K562 (cell line): ENCODE results near the gene PRCD. TPM values are rescaled to one million over a fixed set of nuclear protein-coding genes. Genes with fewer than 3 reads are reported as not detected.

Experiments
- AFF4 ChIP-seq: sonication (generic); formaldehyde crosslinking; IDR thresholded peaks from 2 replicates; pipeline ENCODE4 v1.8.0; 2023; ENCODE audit warnings: mild to moderate bottlenecking, missing genetic modification reagents
- CREB3 ChIP-seq: fragments of 450-650 bp; conservative IDR thresholded peaks from 2 replicates; pipeline ENCODE4 v1.6.1; 2016; ENCODE audit warnings: missing genetic modification characterization, low read depth, mild to moderate bottlenecking, missing compliant biosample characterization, moderate library complexity
- CTCF ChIP-seq, 3 experiments: IDR thresholded peaks in 2 of 3; conservative IDR thresholded peaks in 1 of 3; 2 replicates each; pipeline ENCODE4 v1.5.1; 2011 to 2012; ENCODE audit warnings: low read length in 3 of 3, mild to moderate bottlenecking in 3 of 3, control low read depth in 2 of 3, improper control_type of control experiment in 1 of 3, inconsistent platforms in 1 of 3, low read depth in 1 of 3, mixed read lengths in 1 of 3, moderate library complexity in 1 of 3; ENCODE audit not compliant: insufficient read depth in 2 of 3
- FOSL1 ChIP-seq: fragments of 200-800 bp; sonication (Bioruptor generic); conservative IDR thresholded peaks from 2 replicates; pipeline ENCODE4 v1.6.1; 2016; ENCODE audit warnings: missing genetic modification characterization, missing compliant biosample characterization
- NCOA1 ChIP-seq: fragments of 450-650 bp; IDR thresholded peaks from 2 replicates; pipeline ENCODE4 v1.6.1; 2016; ENCODE audit warnings: low read depth
- RBFOX2 ChIP-seq: fragments of 200-400 bp; formaldehyde crosslinking; IDR thresholded peaks from 2 replicates; pipeline ENCODE4 v1.6.1; 2017; ENCODE audit warnings: low read depth, mild to moderate bottlenecking, low read length, moderate library complexity
- TARDBP ChIP-seq: fragments of 450-650 bp; IDR thresholded peaks from 2 replicates; pipeline ENCODE4 v1.6.1; 2016
- ZNF280B ChIP-seq: fragments of 250-450 bp; sonication (Bioruptor Pico); IDR thresholded peaks from 2 replicates; pipeline ENCODE4 v1.5.1; 2021; ENCODE audit warnings: mild to moderate bottlenecking
- ZNF431 ChIP-seq: sonication (generic); formaldehyde crosslinking; IDR thresholded peaks from 2 replicates; pipeline ENCODE4 v1.8.0; 2022; ENCODE audit warnings: mild to moderate bottlenecking, missing genetic modification reagents
- ZNF639 ChIP-seq, 2 experiments: fragments of 200-800 bp in 1 of 2; sonication (Bioruptor generic) in 1 of 2; sonication (generic) in 1 of 2; formaldehyde crosslinking in 1 of 2; IDR thresholded peaks in 1 of 2; conservative IDR thresholded peaks in 1 of 2; 2 replicates each; pipeline versions ENCODE4 v1.5.0 to v1.6.1; 2016 to 2020; ENCODE audit warnings: missing compliant biosample characterization in 1 of 2, missing genetic modification characterization in 1 of 2, missing genetic modification reagents in 1 of 2
- polyA plus RNA-seq, 8 experiments: library from polyadenylated mRNA; depleted of rRNA in 4 of 8; stranded (reverse) in 5 of 8; unstranded in 3 of 8; fragments of >200 nt; fragmentation: Nextera tagmentation in 2 of 8; fragmentation: Illumina TruSeq in 1 of 8; extraction: Ambion mirVana in 2 of 8; extraction: Trizol in 1 of 8; gene quantifications; 2 replicates each; pipeline versions ENCODE4 v1.2.1 to v1.2.3, GENCODE V29; 2011 to 2014; ENCODE audit warnings: inconsistent platforms in 1 of 8, missing spikeins in 1 of 8
- total RNA-seq, 7 experiments: library from RNA; depleted of rRNA in 6 of 7; stranded (reverse); fragments of >200 nt in 6 of 7; fragmentation: Illumina TruSeq in 2 of 7; extraction: Trizol in 2 of 7; gene quantifications; 2 replicates each; pipeline versions ENCODE4 v1.2.1 to v1.2.3, GENCODE V29; 2011 to 2021; ENCODE audit warnings: low replicate concordance in 1 of 7

Gene PRCD
- total and polyA plus RNA-seq, 9 of the 15 experiments (the other 6 are each of a cell fraction or from before 2014, with no cell fraction given) = 0.20 to 0.25 (median 0.21) TPM; not detected in 6

GRCh38 chr17:76515274-76515949 is 24.4 kb upstream of the PRCD start (continued):
- TF ChIP-seq ZNF639 (CRISPR knock-in tag; conservative IDR thresholded peaks at IDR 0.05 in 1 of 2, IDR thresholded peaks at IDR 0.05 in 1 of 2) = 0 out of 4 replicates have a peak, but pooled peaks of 1 of the 2 experiments have one; percentile 35
- no peak for TF ChIP-seq AFF4 (CRISPR knock-in tag)
- TF ChIP-seq CREB3 (tag) = no peak; the same call in 1 of the 2 replicates
- no peak for TF ChIP-seq RBFOX2
- TF ChIP-seq FOSL1 = no peak
- no peak for TF ChIP-seq TARDBP
- no peak for TF ChIP-seq NCOA1
- TF ChIP-seq CTCF (IDR thresholded peaks at IDR 0.05 in 2 of 3, conservative IDR thresholded peaks at IDR 0.05 in 1 of 3; ENCODE audit: insufficient read depth in 2 of 3, low read depth in 1 of 3, low read length in 3 of 3) = no peak
- TF ChIP-seq ZNF280B (CRISPR knock-in tag) = no peak
- no peak for TF ChIP-seq ZNF431
